Pancreas (tissue), 10 donors: Measurements from ENCODE around the gene CKS1B. TPM values are rescaled to one million over a fixed set of nuclear protein-coding genes. Genes with fewer than 3 reads are reported as not detected.

Experiments used
- ATAC-seq, 4 donors: fragments of 200-7000 bp; cut with Tn5 transposase; one replicate each; pipeline versions ENCODE4 v1.8.0 to v1.9.1; 2020; ENCODE audit warnings: mild to moderate bottlenecking in 4 of 4, moderate library complexity in 4 of 4
- DNase-seq, 6 donors: peaks; one replicate each; pipeline ENCODE4 v3.0.0-alpha.2; 2020
- FAIRE-seq: peaks from 2 replicates; lab custom pipeline; 2012; peaks lifted over from hg19 to GRCh38; lab: Jason Lieb, UNC
- H3K27ac ChIP-seq, 4 donors: fragments of 200-600 bp; sonication (generic); 1 replicate in 3 of 4; 2 replicates in 1 of 4; pipeline versions ENCODE4 v1.5.0 to v1.8.0; 2020
- H3K27me3 ChIP-seq, 4 donors: fragments of 200-600 bp; one replicate each; pipeline ENCODE4 v1.8.0; 2021
- H3K36me3 ChIP-seq, 3 donors: fragments of 200-600 bp; sonication (generic) in 1 of 3; one replicate each; pipeline versions ENCODE4 v1.5.0 to v1.8.0; 2020 to 2021
- H3K4me1 ChIP-seq, 3 donors: fragments of 200-600 bp; one replicate each; pipeline ENCODE4 v1.8.0; 2021
- H3K4me3 ChIP-seq, 4 donors: fragments of 200-600 bp; sonication (generic) in 2 of 4; one replicate each; pipeline versions ENCODE4 v1.5.0 to v1.8.0; 2020 to 2021
- H3K9me3 ChIP-seq, 4 donors: fragments of 200-600 bp; one replicate each; pipeline ENCODE4 v1.8.0; 2021
- WGBS, 2 donors: extraction: QIAGEN DNeasy Blood & Tissue Kit; methylation state at CpG; one replicate each; pipeline ENCODE4 v1.1.7; 2013; 5-methylcytosine and 5-hydroxymethylcytosine counted together
- intact Hi-C, 3 donors: fragments of 100-400 bp; cut with DNase I; formaldehyde crosslinking; loops; one replicate each; pipeline versions ENCODE4 v1.11.1 to v1.14.2; 2022
- polyA plus RNA-seq, 2 donors: library from polyadenylated mRNA; stranded (reverse); fragments of 200-250 nt; gene quantifications; one replicate each; pipeline ENCODE4 v1.2.3, GENCODE V29; 2013
- total RNA-seq, 6 donors: library from RNA; stranded (reverse); fragmentation: NEBNext Ultra II Directional in 4 of 6; extraction: Animal tissue kit (Norgen Biotek cat#: 25700) in 4 of 6; gene quantifications; one replicate each; pipeline versions ENCODE4 v1.2.1 to v1.2.4, GENCODE V29; 2021 to 2023
- TF ChIP-seq, protein P1 (sequence below), 4 donors: fragments of 200-600 bp; sonication (generic) in 3 of 4; IDR thresholded peaks; one replicate each; pipeline versions ENCODE4 v1.5.0 to v1.8.0; 2021; ENCODE audit warnings: antibody characterized with exemption in 4 of 4
- donor health status: healthy with polysubstance abuse.
- donor health status: DM: no; HTN: no; CAD: no; lungs with moderate emphysema.
- donor health status: DM: no; HTN: no; CAD: no.
- donor health status: control.
- donor health status: control.
- donor health status: Bipolar disorder and iron deficiency.
- donor health status: DM: yes; HTN: yes; CAD: no.
- donor health status: DM: no; HTN: no; CAD: no.
- donor health status: DM: no; HTN: no; CAD: no.
- donor health status: DM: yes; HTN: yes; CAD: no.

CKS1B gene
- total and polyA plus RNA-seq, 8 donors: 6.7 to 19.5 (median 10.2) TPM

DNA sequence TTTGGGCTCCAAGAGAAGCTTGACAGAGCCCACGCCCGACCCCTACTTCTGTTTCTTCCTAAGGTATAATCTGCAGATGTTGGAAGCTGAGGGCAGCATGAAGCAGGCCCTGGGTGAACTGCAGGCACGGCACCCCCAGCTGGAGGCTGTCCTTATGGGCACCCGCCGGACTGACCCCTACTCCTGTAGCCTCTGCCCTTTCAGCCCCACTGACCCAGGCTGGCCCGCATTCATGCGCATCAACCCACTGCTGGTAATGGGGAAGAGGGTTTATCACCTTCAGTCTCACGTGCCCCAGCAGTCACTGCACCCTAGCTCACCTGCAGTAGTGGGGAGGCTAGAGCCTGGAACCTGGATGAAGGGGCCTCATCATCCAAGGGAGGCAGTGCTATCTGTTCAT is 15.8 kb downstream of the CKS1B start:
- Histone ChIP-seq H3K36me3 (no peaks in the 10 kb centered on the region), H3K9me3 (no peaks in the 10 kb centered on the region), H3K27me3 (no peaks in the 10 kb centered on the region), H3K4me3 (no peak overlapping the region), H3K4me1 (peaks cover 0 to 3% (median 0%) of the 10 kb centered on the region in 3 donors), H3K27ac (no peak overlapping the region)
- ATAC-seq: no peak
- intact Hi-C loops: no loop called here
- TF ChIP-seq, protein P1, sequence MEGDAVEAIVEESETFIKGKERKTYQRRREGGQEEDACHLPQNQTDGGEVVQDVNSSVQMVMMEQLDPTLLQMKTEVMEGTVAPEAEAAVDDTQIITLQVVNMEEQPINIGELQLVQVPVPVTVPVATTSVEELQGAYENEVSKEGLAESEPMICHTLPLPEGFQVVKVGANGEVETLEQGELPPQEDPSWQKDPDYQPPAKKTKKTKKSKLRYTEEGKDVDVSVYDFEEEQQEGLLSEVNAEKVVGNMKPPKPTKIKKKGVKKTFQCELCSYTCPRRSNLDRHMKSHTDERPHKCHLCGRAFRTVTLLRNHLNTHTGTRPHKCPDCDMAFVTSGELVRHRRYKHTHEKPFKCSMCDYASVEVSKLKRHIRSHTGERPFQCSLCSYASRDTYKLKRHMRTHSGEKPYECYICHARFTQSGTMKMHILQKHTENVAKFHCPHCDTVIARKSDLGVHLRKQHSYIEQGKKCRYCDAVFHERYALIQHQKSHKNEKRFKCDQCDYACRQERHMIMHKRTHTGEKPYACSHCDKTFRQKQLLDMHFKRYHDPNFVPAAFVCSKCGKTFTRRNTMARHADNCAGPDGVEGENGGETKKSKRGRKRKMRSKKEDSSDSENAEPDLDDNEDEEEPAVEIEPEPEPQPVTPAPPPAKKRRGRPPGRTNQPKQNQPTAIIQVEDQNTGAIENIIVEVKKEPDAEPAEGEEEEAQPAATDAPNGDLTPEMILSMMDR (IDR thresholded peaks at IDR 0.05): no peak
- FAIRE-seq: no peak
- peak in 1 of 6 donors; percentile 51 for DNase-seq
- 92 to 95% methylated on average over 8 of the region's 8 CpGs for WGBS, 2 donors

DNA sequence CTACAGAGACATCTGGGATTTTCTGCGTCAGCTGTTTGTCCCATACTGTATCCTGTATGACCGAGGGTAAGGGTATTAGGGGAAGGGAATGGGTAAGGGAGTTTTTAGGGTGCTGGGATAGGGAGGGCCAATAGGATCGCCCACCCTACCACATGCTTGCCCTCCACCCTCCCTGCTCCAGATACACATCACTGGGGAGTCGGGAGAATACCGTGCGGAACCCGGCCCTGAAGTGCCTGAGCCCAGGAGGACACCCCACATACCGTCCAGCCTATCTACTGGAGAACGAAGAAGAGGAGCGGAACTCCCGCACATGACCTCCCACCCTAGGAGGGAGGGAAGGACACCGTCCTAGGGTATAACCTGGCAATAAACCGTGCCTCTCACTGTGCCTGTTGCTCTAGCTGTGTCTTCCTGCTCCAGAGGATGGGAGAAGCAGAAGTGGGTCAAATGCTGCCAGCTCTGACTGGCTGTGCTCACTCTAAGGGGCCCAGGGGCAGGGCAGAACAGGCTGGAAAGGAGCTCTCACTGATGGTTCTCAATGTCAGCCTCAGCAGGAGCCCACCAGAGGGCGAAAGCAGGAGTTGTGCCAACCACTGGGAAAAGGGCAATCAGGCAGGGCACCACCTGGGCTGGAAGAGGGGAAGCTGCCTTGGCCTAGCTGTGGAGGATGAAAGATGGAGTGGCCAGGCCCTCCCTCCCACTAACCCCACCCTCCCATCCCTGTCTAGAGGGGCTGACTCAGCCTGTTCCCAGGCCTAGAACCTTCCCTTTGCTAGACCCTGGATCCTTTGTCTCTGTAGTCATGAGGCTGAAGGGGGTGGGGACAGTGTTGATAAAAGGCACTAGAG is 18.5 kb downstream of the CKS1B start:
- DNase-seq (peak in 1 of 6 donors; percentile 37), ATAC-seq (no peak), FAIRE-seq (no peak)
- no peaks in the 10 kb centered on the region for H3K36me3 ChIP-seq
- H3K27me3 ChIP-seq: no peaks in the 10 kb centered on the region
- no peaks in the 10 kb centered on the region for H3K9me3 ChIP-seq
- peaks cover 0 to 3% (median 0%) of the 10 kb centered on the region in 3 donors for H3K4me1 ChIP-seq
- TF ChIP-seq, protein P1 (IDR thresholded peaks at IDR 0.05): no peak
- no peak overlapping the region for H3K27ac ChIP-seq
- intact Hi-C loops: no loop called here
- 85 to 87% methylated on average over 14 of the region's 14 CpGs for WGBS, 2 donors
- H3K4me3 ChIP-seq: no peak overlapping the region

DNA sequence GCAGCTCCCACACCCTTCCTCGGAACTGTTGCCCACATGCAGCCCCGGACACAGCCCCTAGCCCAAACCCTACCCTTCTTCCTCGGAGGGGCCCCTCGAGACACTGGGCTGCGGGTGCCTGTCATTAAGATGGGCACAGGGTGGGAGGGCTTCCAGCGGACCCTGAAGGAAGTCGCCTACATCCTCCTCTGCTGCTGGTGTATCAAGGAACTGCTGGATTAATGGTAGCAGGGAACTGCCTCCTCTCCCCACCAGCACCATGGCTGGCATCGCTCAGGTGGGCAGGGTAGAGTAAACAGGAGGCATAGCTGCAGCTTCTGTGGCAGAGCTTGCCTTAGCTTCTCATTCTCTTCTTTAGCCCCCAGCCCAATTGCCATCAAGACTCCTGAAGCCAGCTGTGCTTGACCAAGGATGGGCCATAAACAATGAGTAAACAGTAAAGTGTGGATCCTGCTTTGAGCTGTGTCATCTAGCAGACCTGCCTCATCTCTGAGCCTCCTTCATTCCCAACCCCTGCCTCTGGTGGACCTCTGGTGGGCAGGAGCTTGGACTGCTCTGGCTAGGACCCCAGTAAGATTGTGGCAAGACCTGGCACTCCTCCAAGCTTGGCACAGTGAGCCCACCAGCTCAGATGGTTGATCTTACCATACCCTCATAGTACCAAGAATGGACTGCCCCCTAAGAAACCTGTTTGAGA is 19.2 kb downstream of the CKS1B start, which contains the start of gene LENEP:
Gene LENEP (plus strand): TSS at position 15 of the 697 bp plus-strand sequence. CDS start 22 bp downstream, at position 37.
- Histone ChIP-seq H3K9me3 (no peaks in the 10 kb centered on the region), H3K27ac (no peak within 1 kb of the TSS), H3K4me1 (peaks cover 0 to 5% (median 0%) of the 10 kb centered on the region in 3 donors), H3K36me3 (no peaks in the 10 kb centered on the region), H3K27me3 (no peaks in the 10 kb centered on the region), H3K4me3 (no peak within 1 kb of the TSS)
- TF ChIP-seq, protein P1 (IDR thresholded peaks at IDR 0.05): no peak
- DNase-seq: peak in 3 of 6 donors; percentile 19 to 46 (median 38)
- intact Hi-C loops: no loop called here
- no peak for ATAC-seq
- no peak for FAIRE-seq
- WGBS, 2 donors: 71 to 83% methylated on average over 8 of the region's 8 CpGs

DNA sequence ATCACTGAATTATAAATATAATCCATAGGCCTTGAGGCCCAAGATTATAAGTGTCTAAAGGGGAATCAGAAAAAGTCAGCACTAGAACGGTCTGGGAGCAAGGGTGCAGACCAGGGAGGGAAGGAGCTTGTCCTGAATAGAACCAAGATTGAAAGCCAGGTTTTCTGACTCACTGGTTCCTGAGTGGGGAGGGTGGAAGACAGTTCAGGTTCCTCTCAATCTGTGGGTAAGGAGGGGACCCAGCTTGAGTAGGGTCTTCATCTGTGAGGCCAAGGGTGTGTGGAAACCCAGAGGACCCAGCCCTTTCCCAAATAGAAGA is 19.7 kb downstream of the CKS1B start:
- ATAC-seq (no peak), FAIRE-seq (no peak), DNase-seq (no peak)
- TF ChIP-seq, protein P1 (IDR thresholded peaks at IDR 0.05): no peak
- WGBS, 2 donors: 41 to 47% methylated on average over 1 of the region's 1 CpG
- Histone ChIP-seq H3K36me3 (no peaks in the 10 kb centered on the region), H3K27me3 (no peaks in the 10 kb centered on the region), H3K27ac (no peak overlapping the region), H3K9me3 (no peaks in the 10 kb centered on the region), H3K4me3 (no peak overlapping the region), H3K4me1 (peaks cover 0 to 10% (median 0%) of the 10 kb centered on the region in 3 donors)
- intact Hi-C loops: no loop called here
